Body of pancreas (tissue), 4 donors: ENCODE results near the gene EXOC1. TPM values are rescaled to one million over a fixed set of nuclear protein-coding genes. Genes with fewer than 3 reads are reported as not detected.

Experiments
- ATAC-seq: fragments of 150-250 bp; one replicate; pipeline ENCODE4 v1.9.1; 2016
- DNase-seq, 4 donors: peaks; one replicate each; pipeline ENCODE4 v3.0.0-alpha.2; 2019
- H3K27ac ChIP-seq, 4 donors: fragments of 200-600 bp; sonication (generic); 1 replicate in 3 of 4; 2 replicates in 1 of 4; pipeline versions ENCODE4 v1.5.1 to v1.6.1; 2016 to 2019; ENCODE audit warnings: mild to moderate bottlenecking in 1 of 4, mixed read lengths in 1 of 4, moderate library complexity in 1 of 4
- H3K27me3 ChIP-seq, 2 donors: fragments of 200-600 bp; sonication (generic); one replicate each; pipeline ENCODE4 v1.6.0; 2016; ENCODE audit warnings: mild to moderate bottlenecking in 1 of 2
- H3K36me3 ChIP-seq, 2 donors: fragments of 200-600 bp; sonication (generic); replicated peaks in 1 of 2; 2 replicates each; pipeline ENCODE4 v1.5.1; 2016; ENCODE audit warnings: low read depth in 2 of 2; ENCODE audit not compliant: insufficient read depth in 1 of 2
- H3K4me1 ChIP-seq: fragments of 200-600 bp; sonication (generic); one replicate; pipeline ENCODE4 v1.6.0; 2016
- H3K4me3 ChIP-seq, 2 donors: fragments of 200-600 bp; sonication (generic); 1 replicate in 1 of 2; 2 replicates in 1 of 2; pipeline ENCODE4 v1.5.1; 2016 to 2019
- H3K9me3 ChIP-seq, 3 donors: fragments of 200-600 bp; sonication (generic); 1 replicate in 2 of 3; 2 replicates in 1 of 3; pipeline ENCODE4 v1.5.1; 2016
- POLR2A ChIP-seq, 3 donors: fragments of 450-650 bp; IDR thresholded peaks; one replicate each; pipeline ENCODE4 v1.6.1; 2016; ENCODE audit warnings: antibody characterized with exemption in 3 of 3, mild to moderate bottlenecking in 2 of 3
- WGBS, 2 donors: methylation state at CpG; one replicate each; pipeline ENCODE4 v1.1.5; 2017; 5-methylcytosine and 5-hydroxymethylcytosine counted together
- intact Hi-C: fragments of 100-400 bp; cut with DNase I; formaldehyde crosslinking; loops from one replicate; pipeline ENCODE4 v1.15.1; 2023
- total RNA-seq, 2 donors: library from RNA; depleted of rRNA; stranded (reverse); fragments of >200 nt; gene quantifications; one replicate each; pipeline ENCODE4 v1.1.0, GENCODE V29; 2016
- TF ChIP-seq, protein P1 (sequence below), 7 experiments: fragments of 450-650 bp in 4 of 7; fragments of 200-600 bp in 3 of 7; sonication (generic) in 3 of 7; IDR thresholded peaks; one replicate each; pipeline ENCODE4 v1.5.1; 2016 to 2019; ENCODE audit warnings: antibody characterized with exemption in 7 of 7

EXOC1 gene
- total RNA-seq, 2 donors from 2014 or later, result 16.9 to 37.9 TPM

GRCh38 chr4:55849724-55850123, 3.7 kb upstream of the EXOC1 start:
- ATAC-seq (no peak), DNase-seq (no peak)
- TF ChIP-seq POLR2A (IDR thresholded peaks at IDR 0.05), result no peak
- TF ChIP-seq, protein P1, sequence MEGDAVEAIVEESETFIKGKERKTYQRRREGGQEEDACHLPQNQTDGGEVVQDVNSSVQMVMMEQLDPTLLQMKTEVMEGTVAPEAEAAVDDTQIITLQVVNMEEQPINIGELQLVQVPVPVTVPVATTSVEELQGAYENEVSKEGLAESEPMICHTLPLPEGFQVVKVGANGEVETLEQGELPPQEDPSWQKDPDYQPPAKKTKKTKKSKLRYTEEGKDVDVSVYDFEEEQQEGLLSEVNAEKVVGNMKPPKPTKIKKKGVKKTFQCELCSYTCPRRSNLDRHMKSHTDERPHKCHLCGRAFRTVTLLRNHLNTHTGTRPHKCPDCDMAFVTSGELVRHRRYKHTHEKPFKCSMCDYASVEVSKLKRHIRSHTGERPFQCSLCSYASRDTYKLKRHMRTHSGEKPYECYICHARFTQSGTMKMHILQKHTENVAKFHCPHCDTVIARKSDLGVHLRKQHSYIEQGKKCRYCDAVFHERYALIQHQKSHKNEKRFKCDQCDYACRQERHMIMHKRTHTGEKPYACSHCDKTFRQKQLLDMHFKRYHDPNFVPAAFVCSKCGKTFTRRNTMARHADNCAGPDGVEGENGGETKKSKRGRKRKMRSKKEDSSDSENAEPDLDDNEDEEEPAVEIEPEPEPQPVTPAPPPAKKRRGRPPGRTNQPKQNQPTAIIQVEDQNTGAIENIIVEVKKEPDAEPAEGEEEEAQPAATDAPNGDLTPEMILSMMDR (IDR thresholded peaks at IDR 0.05), result no peak
- Histone ChIP-seq H3K36me3 (no peaks in the 10 kb centered on the region), H3K27me3 (no peaks in the 10 kb centered on the region), H3K4me3 (no peak overlapping the region), H3K27ac (no peak overlapping the region), H3K9me3 (no peaks in the 10 kb centered on the region), H3K4me1 (peaks cover 4% of the 10 kb centered on the region)
- WGBS, 2 donors, result 58 to 61% methylated on average over 9 of the region's 9 CpGs
- intact Hi-C loops, result no loop called here

- TF ChIP-seq, protein P1 (IDR thresholded peaks at IDR 0.05), result no peak
- no peak for TF ChIP-seq POLR2A (IDR thresholded peaks at IDR 0.05)
- no peak overlapping the region for H3K27ac ChIP-seq
- intact Hi-C loops, result no loop called here
- H3K9me3 ChIP-seq, result no peaks in the 10 kb centered on the region
- no peaks in the 10 kb centered on the region for H3K27me3 ChIP-seq
- ATAC-seq (no peak), DNase-seq (no peak)
- H3K4me3 ChIP-seq, result no peak overlapping the region
- peaks cover 11% of the 10 kb centered on the region for H3K4me1 ChIP-seq
- WGBS, 2 donors, result 38 to 63% methylated on average over 6 of the region's 6 CpGs
- H3K36me3 ChIP-seq, result no peaks in the 10 kb centered on the region
Measured at GRCh38 chr4:55851885-55852284, 1.6 kb upstream of the EXOC1 start.

DNA sequence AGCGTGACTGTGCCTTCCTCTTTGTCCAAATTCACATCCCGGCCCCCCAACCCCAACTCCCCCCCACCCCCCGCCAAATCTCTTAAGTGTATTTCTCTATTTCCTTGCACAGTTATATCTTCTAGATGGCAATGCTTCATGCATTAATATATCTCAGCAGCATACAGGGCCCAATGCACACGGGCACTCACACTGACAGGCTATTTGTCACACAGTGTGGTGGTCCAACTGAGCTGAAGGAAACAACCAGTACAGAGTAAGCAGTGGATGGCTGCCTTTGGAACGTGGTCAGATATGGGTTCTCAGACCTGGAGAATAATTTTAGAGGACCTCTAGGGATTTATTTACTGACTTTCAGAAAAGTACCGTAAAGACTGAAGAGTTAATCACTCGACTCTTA, 681 bp downstream of the EXOC1 start:
- DNase-seq (no peak), ATAC-seq (no peak)
- Histone ChIP-seq H3K27me3 (no peaks in the 10 kb centered on the region), H3K4me1 (peaks cover 11% of the 10 kb centered on the region), H3K27ac (peak overlapping the region in 3 of 4 donors; percentile 1 to 78 (median 74)), H3K4me3 (peak overlapping the region; percentile 71 to 92), H3K9me3 (no peaks in the 10 kb centered on the region), H3K36me3 (no peaks in the 10 kb centered on the region)
- intact Hi-C loops, result no loop called here
- 9 to 14% methylated on average over 7 of the region's 7 CpGs for WGBS, 2 donors
- TF ChIP-seq, protein P1 (IDR thresholded peaks at IDR 0.05), result no peak
- no peak for TF ChIP-seq POLR2A (IDR thresholded peaks at IDR 0.05)

DNA sequence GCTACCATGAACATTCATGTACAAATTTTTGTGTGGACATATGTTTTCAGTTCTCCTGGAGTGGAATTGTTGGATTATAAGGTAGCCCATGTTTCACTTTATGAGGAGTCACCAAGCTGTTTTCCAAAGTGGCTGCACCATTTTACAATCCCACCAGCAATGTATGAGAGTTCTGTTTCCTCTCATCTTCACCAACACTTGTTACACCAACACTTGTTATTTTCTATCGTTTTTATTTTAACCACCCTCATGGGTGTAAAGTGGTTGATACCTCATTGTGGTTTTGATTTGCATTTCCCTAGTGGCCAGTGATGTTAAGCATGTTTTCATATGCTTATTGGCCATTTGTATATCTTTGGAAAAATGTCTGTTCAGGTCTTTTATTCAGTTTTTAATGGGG, 4.1 kb downstream of the EXOC1 start:
- H3K27me3 ChIP-seq, result no peaks in the 10 kb centered on the region
- TF ChIP-seq, protein P1 (IDR thresholded peaks at IDR 0.05), result no peak
- TF ChIP-seq POLR2A (IDR thresholded peaks at IDR 0.05), result no peak
- peaks cover 0 to 3% of the 10 kb centered on the region in 2 donors for H3K36me3 ChIP-seq
- H3K27ac ChIP-seq, result no peak overlapping the region
- 80 to 85% methylated on average over 1 of the region's 1 CpG for WGBS, 2 donors
- no peaks in the 10 kb centered on the region for H3K9me3 ChIP-seq
- ATAC-seq (no peak), DNase-seq (no peak)
- H3K4me3 ChIP-seq, result no peak overlapping the region
- intact Hi-C loops, result no loop called here
- peaks cover 11% of the 10 kb centered on the region for H3K4me1 ChIP-seq

- H3K4me3 ChIP-seq, result no peak overlapping the region
- intact Hi-C loops, result no loop called here
- H3K4me1 ChIP-seq, result peaks cover 8% of the 10 kb centered on the region
- TF ChIP-seq, protein P1 (IDR thresholded peaks at IDR 0.05), result no peak
- TF ChIP-seq POLR2A (IDR thresholded peaks at IDR 0.05), result no peak
- peaks cover 0 to 3% of the 10 kb centered on the region in 2 donors for H3K36me3 ChIP-seq
- H3K27ac ChIP-seq, result no peak overlapping the region
- H3K9me3 ChIP-seq, result no peaks in the 10 kb centered on the region
- no peaks in the 10 kb centered on the region for H3K27me3 ChIP-seq
- DNase-seq, result no peak
- 54 to 64% methylated on average over 2 of the region's 2 CpGs for WGBS, 2 donors
- ATAC-seq, result no peak
Measured at GRCh38 chr4:55859711-55860110, 6.3 kb downstream of the EXOC1 start.
